SU-DHL-6 (cell line): ENCODE results near the gene RADX.

Experiments
- EZH2phosphoT487 ChIP-seq: fragments of 200-600 bp; sonication (generic), shearing (Covaris generic); conservative IDR thresholded peaks from 2 replicates; pipeline ENCODE4 v1.6.1; 2018; ENCODE audit warnings: mild to moderate bottlenecking, antibody characterized with exemption, low read length, moderate library complexity, mixed read lengths
- TF ChIP-seq, protein P1 (sequence below): fragments of 200-600 bp; sonication (generic); IDR thresholded peaks from one replicate; pipeline ENCODE4 v1.5.1; 2017; ENCODE audit warnings: antibody characterized with exemption, mild to moderate bottlenecking, low read length, moderate library complexity; ENCODE audit not compliant: insufficient read depth, poor library complexity, severe bottlenecking

DNA sequence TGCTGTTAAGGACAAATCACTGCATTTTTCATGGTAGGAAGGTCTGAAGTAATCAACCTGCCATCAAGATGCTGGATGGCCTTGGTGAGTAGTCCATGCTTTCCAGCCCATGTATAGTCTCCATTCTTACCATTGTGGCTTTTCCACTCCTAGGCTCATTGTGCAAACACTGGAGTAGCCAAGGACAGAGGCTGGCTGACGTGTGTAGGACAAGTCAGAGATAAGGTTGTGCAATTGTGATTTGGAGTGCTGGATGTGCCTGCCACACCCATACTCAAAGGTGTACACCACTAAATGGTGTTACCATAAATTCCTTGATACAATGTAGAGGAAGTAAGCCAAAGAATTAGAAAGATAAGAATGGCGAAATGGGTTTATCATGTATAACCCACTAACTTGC is 26.3 kb upstream of the RADX start:
- TF ChIP-seq, protein P1, sequence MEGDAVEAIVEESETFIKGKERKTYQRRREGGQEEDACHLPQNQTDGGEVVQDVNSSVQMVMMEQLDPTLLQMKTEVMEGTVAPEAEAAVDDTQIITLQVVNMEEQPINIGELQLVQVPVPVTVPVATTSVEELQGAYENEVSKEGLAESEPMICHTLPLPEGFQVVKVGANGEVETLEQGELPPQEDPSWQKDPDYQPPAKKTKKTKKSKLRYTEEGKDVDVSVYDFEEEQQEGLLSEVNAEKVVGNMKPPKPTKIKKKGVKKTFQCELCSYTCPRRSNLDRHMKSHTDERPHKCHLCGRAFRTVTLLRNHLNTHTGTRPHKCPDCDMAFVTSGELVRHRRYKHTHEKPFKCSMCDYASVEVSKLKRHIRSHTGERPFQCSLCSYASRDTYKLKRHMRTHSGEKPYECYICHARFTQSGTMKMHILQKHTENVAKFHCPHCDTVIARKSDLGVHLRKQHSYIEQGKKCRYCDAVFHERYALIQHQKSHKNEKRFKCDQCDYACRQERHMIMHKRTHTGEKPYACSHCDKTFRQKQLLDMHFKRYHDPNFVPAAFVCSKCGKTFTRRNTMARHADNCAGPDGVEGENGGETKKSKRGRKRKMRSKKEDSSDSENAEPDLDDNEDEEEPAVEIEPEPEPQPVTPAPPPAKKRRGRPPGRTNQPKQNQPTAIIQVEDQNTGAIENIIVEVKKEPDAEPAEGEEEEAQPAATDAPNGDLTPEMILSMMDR: no peak
- TF ChIP-seq EZH2phosphoT487: no peak
